Mesodermal cell (in vitro differentiated cells): ENCODE data around the gene KCNK1. TPM values are rescaled to one million over a fixed set of nuclear protein-coding genes. Genes with fewer than 3 reads are reported as not detected.

Experiments
- H3K27ac ChIP-seq: 2 replicates; pipeline ENCODE4 v1.7.0; 2013; ENCODE audit warnings: mild to moderate bottlenecking, low read depth, low read length, moderate library complexity; ENCODE audit not compliant: severe bottlenecking
- H3K36me3 ChIP-seq: 2 replicates; pipeline ENCODE4 v1.7.1; 2013; ENCODE audit warnings: mild to moderate bottlenecking, low read length, moderate library complexity; ENCODE audit not compliant: control insufficient read depth, insufficient read depth
- H3K4me1 ChIP-seq: one replicate; pipeline ENCODE4 v1.7.1; 2013; ENCODE audit warnings: mild to moderate bottlenecking, low read length; ENCODE audit not compliant: insufficient read depth, control insufficient read depth, poor library complexity, severe bottlenecking
- H3K4me3 ChIP-seq: 2 replicates; pipeline ENCODE4 v1.7.0; 2013; ENCODE audit warnings: low read length, control low read depth, mild to moderate bottlenecking; ENCODE audit not compliant: insufficient read depth, poor library complexity, severe bottlenecking; ENCODE audit errors: extremely low read depth
- H3K9me3 ChIP-seq: 2 replicates; pipeline ENCODE4 v1.7.1; 2013; ENCODE audit warnings: mild to moderate bottlenecking, low read length, moderate library complexity; ENCODE audit not compliant: control insufficient read depth
- WGBS, 2 experiments: methylation state at CpG; one replicate each; pipeline ENCODE4 v1.1.5; 2013; ENCODE audit warnings: missing lambda C conversion rate in 2 of 2; ENCODE audit not compliant: insufficient coverage in 2 of 2; 5-methylcytosine and 5-hydroxymethylcytosine counted together
- polyA plus RNA-seq, 2 experiments: library from polyadenylated mRNA; stranded (reverse); fragments of 50-300 nt; gene quantifications; one replicate each; pipeline ENCODE4 v1.2.3, GENCODE V29; 2013

KCNK1 gene
- 2.1 TPM for polyA plus RNA-seq (2013, experiment 1 of 2)
- 2.8 TPM for polyA plus RNA-seq (2013, experiment 2 of 2)

DNA sequence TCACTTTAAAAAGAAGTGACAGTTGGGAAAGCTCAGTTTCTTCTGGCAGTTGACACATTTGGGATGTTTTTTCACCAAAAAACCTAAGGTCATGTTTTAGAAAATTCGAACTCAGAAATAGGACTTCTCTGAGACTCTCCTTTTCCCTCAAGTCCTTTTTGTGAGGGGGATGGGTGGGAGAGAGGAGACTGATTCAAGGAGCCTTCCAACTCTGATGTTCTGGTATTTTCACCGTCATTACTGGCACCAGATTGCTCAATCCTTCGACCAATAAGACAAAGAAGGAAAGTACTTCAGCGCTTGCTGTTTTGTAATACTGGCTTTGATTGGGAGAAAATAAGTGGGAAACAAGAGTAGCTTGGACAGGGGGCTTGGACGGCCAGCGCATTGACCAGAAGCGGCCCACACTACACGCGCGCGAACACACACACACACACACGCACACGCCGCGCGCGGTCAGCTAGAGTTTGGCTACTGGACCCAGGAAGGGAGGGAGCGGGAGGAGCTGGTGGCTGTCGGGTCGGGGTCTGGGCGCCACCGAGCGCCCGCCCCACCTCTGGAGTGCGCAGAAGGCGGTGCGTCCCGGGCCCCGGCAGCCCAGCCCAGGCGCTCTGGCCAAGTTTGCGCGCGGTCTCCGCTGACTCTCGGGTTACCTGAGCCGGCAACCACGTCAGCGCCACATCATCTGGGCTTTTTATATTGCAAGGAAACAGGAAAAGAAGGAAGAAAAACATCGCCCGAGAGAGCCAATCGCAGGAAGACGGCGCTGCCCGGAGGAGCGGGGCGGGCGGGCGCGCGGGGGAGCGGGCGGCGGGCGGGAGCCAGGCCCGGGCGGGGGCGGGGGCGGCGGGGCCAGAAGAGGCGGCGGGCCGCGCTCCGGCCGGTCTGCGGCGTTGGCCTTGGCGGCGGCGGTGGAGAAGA, at the start of gene KCNK1:
TSS of gene KCNK1 (plus strand) at position 855 of the 921 bp plus-strand sequence. CDS start at position 921, 66 bp downstream.
- Histone ChIP-seq H3K4me1 (no peaks in the 10 kb centered on the region), H3K27ac (no peak within 1 kb of the TSS), H3K36me3 (no peaks in the 10 kb centered on the region), H3K4me3 (peak within 1 kb of the TSS; percentile 48), H3K9me3 (no peaks in the 10 kb centered on the region)
- 0 to 1% methylated on average over 23 to 24 of the region's 70 CpGs for WGBS, 2 experiments

DNA sequence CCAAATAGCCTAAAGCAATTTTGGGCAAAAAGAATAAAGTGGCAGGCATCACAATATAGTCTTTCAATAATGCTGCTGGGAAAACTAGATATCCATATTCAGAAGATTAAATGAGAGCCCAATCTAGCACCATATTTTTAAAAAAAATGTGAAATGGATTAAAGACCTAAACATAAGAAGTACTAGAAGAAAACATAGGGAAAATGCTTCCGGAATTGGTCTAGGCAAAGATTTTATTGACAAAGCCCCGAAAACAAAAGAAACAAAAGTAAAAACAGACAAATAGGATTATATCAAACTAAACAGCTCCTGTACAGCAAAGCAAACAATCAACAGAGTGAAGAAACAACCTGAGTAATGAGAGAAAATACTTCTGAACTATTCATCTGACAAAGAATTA, 48.6 kb upstream of the KCNK1 start:
- Histone ChIP-seq H3K9me3 (no peaks in the 10 kb centered on the region), H3K36me3 (no peaks in the 10 kb centered on the region), H3K4me1 (no peaks in the 10 kb centered on the region), H3K4me3 (no peak overlapping the region), H3K27ac (no peak overlapping the region)
- WGBS, 2 experiments: no CpG with 5 or more reads among the region's 2 CpGs

DNA sequence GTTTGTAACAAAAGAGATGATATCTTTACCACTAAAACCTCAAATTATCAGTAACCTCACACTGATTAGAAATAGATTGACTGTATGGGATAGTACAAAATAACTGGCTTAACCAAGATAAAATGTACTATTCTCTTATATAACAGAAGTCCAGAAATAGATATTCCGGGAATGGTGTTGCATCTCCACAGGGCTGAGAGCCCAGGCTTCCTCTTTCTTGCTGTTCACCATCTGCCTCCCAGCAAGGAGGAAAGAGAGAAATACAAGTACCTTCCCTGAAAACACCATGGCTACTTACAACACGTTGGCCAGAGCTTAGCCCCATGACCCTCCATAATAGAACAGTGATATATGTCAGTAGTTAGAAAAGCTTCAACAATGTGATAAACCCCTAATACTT, 47.0 kb upstream of the KCNK1 start:
- Histone ChIP-seq H3K36me3 (no peaks in the 10 kb centered on the region), H3K9me3 (no peaks in the 10 kb centered on the region), H3K4me1 (no peaks in the 10 kb centered on the region), H3K4me3 (no peak overlapping the region), H3K27ac (no peak overlapping the region)
- no CpG with 5 or more reads among the region's 2 CpGs for WGBS, 2 experiments

DNA sequence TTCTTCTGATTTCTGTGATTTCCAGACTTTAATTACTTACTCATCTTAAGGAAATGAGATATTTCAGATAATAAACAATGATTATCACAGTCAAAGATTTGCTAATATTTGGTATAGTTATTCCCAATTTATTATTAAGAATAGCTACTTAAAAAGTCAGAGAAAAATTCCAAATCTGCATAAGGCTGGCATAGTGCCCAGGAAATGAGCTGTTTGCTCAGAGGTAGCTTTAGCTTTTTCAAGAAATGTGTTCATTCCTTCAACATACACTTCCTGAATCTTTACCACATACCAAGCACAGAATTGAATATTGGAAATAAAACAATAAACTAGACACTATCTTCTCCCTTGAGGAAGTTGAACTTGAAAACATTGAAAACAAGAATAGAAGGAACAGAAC, 44.3 kb upstream of the KCNK1 start:
- no peak overlapping the region for H3K4me3 ChIP-seq
- H3K36me3 ChIP-seq: no peaks in the 10 kb centered on the region
- no peak overlapping the region for H3K27ac ChIP-seq
- H3K4me1 ChIP-seq: no peaks in the 10 kb centered on the region
- H3K9me3 ChIP-seq: no peaks in the 10 kb centered on the region

DNA sequence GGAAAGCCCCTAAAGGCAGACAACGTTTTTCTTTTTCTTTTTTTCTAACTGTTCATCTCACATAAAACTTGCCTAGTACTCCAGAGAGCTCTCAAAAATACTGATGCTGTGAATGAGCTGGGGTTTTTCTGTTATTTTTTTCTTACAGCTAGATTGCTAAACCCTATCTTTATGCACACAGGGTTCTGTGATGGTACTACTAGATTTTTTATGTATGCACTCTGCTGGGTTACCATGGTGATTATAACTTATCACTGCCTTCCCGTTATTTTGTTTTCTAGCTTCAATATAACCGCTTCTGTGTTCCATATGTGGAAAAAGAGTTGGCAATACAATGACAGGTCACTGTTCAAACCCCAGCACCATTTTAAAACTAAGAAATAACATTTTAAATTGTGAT, 43.7 kb upstream of the KCNK1 start:
- H3K36me3 ChIP-seq: no peaks in the 10 kb centered on the region
- no peaks in the 10 kb centered on the region for H3K4me1 ChIP-seq
- no peak overlapping the region for H3K4me3 ChIP-seq
- no peak overlapping the region for H3K27ac ChIP-seq
- 80% methylated on average over 1 of the region's 3 CpGs; no CpG with 5 or more reads in 1 of the 2 experiments for whole genome bisulfite sequencing, 2 experiments
- no peaks in the 10 kb centered on the region for H3K9me3 ChIP-seq

DNA sequence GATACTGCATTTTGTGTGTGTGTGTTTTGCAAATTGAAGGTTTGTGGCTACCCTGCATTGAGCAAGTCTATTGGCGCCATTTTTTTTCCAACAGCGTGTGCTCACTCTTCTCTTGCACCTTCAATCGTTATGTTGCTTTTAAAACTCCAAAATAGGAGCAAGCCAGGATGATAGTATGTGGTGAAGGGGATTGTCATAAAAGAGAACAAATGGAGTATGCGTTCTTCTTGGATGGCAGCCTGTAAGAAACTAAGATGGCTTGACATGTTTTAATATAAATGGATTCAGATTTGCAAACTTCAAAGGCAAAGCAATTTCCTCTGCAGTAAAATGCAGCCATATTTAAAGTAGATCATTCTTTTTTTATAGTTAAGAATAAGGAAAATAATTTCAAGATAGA, 43.2 kb upstream of the KCNK1 start:
- no peaks in the 10 kb centered on the region for H3K4me1 ChIP-seq
- H3K4me3 ChIP-seq: no peak overlapping the region
- WGBS, 2 experiments: 94 to 95% methylated on average over 3 to 4 of the region's 4 CpGs
- H3K9me3 ChIP-seq: no peaks in the 10 kb centered on the region
- no peaks in the 10 kb centered on the region for H3K36me3 ChIP-seq
- H3K27ac ChIP-seq: no peak overlapping the region

DNA sequence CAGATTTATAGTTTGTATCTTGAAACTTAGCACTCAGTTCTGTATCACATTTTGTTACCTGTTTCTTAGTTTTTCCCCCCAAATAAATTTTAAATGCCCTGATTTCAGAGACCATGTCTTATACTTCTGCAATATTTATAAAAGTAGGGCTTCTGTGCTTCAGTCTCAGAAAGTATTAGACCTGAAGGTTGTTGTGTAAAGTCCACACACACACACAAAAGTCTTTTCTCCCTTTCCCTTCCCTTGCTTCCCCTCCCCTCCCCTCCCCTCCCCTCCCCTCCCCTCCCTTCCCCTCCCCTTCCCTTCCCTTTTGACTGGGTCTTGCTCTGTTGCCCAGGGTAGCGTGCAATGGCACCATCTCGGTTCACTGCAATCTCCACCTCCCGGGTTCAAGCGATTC, 41.0 kb upstream of the KCNK1 start:
- H3K4me3 ChIP-seq: no peak overlapping the region
- no peaks in the 10 kb centered on the region for H3K9me3 ChIP-seq
- 84 to 98% methylated on average over 4 of the region's 4 CpGs for WGBS, 2 experiments
- H3K36me3 ChIP-seq: no peaks in the 10 kb centered on the region
- H3K4me1 ChIP-seq: no peaks in the 10 kb centered on the region
- H3K27ac ChIP-seq: no peak overlapping the region

DNA sequence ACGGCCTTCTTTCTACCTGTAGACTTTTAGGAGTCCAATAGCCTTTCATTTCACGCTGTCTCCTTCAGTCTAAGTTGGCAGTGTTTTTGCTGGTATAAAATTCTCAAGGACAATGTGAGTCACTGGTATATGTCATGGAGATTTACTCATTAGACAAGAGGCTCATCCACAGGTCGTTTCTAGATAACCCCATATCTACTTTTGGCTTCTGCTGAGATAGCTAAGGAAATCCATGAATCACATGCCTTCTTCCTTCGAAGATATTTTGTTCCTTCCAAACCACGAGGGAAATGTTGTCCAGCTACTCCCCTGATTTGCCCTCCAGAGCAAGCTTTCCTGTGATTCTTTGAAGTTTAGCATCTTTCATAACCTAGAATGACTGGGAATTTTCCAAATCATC, 38.5 kb upstream of the KCNK1 start:
- H3K9me3 ChIP-seq: no peaks in the 10 kb centered on the region
- H3K4me1 ChIP-seq: no peaks in the 10 kb centered on the region
- WGBS, 2 experiments: 78 to 84% methylated on average over 3 to 4 of the region's 5 CpGs
- H3K27ac ChIP-seq: no peak overlapping the region
- no peak overlapping the region for H3K4me3 ChIP-seq
- H3K36me3 ChIP-seq: no peaks in the 10 kb centered on the region

DNA sequence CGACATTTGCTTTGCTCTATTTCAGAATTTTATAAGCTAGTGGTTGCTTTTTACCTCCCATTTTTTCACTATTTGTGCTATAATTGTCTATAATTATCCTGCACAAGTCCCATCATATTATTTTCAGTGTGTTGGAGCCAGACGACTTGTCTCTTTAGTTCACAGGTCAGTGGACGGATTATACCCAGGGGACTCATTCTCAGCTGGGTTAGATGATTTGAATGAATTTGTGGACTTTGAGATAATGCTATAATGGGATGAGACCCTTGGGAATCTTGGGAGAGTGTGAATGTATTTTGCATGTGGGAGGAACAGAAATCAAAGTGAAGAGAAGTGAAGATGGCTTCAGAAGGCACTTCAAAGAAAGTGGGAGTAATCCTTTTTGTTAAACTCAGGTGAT, 31.5 kb upstream of the KCNK1 start:
- Histone ChIP-seq H3K36me3 (no peaks in the 10 kb centered on the region), H3K9me3 (no peaks in the 10 kb centered on the region), H3K27ac (no peak overlapping the region), H3K4me1 (no peaks in the 10 kb centered on the region), H3K4me3 (no peak overlapping the region)
- 89 to 96% methylated on average over 2 to 3 of the region's 3 CpGs for WGBS, 2 experiments

DNA sequence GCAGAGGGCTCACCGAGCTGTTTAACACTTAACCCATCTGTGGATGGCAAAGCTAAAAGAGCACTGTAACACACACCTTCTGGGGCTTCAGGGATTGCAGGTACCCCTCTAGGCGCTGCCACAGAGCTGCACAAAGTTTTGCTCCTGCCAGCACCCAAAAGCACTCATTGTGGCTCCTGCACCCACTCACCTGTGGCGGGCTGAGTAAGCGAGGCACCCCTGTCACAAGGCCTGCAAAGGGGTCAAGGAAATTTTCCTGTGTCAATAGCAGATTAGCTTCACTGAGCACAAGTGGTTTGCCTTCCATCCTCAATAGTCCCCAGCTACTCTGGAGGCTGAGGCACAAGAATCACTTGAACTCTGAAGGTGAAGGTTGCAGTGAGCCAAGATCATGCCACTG, 29.5 kb upstream of the KCNK1 start:
- Histone ChIP-seq H3K4me3 (no peak overlapping the region), H3K27ac (no peak overlapping the region), H3K36me3 (no peaks in the 10 kb centered on the region), H3K9me3 (no peaks in the 10 kb centered on the region), H3K4me1 (peaks cover 3% of the 10 kb centered on the region)
- 93 to 100% methylated on average over 3 to 4 of the region's 4 CpGs for WGBS, 2 experiments

DNA sequence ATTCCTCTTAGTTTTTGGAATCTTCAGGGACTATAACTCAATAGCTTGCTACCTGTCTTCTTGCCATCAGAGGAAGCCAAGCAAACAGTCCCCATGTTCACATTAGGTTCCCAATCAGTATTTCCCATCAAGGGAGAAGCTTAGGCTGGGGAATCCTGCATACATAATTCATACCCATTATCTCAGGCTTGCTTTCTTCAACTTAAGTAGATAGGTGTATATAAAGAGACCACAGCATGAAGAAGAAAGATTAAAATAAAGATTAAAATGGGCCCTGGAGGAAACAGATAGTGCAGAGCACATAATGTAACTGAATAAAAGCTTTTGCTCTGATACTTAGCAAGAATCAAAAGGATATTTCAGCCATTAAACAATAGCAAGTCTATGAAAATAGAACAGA, 29.0 kb upstream of the KCNK1 start:
- H3K4me3 ChIP-seq: no peak overlapping the region
- H3K4me1 ChIP-seq: peaks cover 3% of the 10 kb centered on the region
- no peak overlapping the region for H3K27ac ChIP-seq
- no peaks in the 10 kb centered on the region for H3K36me3 ChIP-seq
- no peaks in the 10 kb centered on the region for H3K9me3 ChIP-seq
